GM19240 (cell line): ENCODE data around the gene DNAH9.

ENCODE experiments used
- DNase-seq: peaks from one replicate; pipeline ENCODE4 v3.0.0; 2011; ENCODE audit warnings: low spot score; ENCODE audit not compliant: insufficient read length

DNAH9 gene

DNA sequence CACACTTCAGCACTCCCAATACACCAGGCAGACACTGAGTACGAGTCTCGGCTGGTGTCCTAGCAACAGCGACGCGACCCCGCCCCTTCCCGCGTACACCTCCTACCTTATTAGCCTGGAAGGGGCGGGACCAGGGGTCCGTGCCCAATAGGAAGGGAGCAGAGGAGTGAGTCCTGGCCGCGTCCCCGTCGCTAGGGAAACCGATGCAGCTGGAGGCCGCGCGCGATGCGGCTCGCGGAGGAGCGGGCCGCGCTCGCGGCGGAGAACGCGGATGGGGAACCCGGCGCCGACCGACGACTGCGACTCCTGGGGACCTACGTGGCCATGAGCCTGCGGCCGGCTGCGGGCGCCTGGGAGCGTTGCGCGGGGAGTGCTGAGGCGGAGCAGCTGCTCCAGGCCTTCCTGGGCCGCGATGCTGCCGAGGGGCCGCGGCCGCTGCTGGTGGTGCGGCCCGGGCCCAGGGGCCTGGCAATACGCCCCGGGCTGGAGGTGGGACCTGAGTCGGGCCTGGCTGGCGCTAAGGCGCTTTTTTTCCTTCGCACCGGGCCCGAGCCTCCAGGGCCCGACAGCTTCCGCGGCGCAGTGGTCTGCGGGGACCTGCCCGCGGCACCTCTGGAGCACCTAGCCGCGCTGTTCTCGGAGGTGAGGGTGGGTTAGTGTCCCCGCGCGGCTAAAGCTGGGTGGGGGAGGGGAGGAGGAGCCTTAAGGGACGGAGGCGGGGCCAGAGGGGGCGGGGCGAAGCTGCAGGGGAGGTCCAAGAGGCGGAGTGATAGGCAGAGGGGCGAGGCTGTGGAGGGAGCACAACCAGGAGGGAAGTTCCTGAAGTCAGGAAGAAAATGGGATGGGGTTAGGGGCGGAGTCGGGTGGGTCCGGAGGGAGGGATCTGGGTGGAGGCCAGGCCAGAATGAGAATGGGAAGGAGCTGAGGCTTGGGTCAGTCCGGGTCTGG is at the start of gene DNAH9:
TSS of gene DNAH9 (plus strand) at position 197 of the 948 bp plus-strand sequence. CDS start at position 226, 29 bp downstream.
- DNase-seq, result no peak

- DNase-seq, result no peak
Measured at GRCh38 chr17:11550431-11550830, 47.8 kb upstream of the DNAH9 start.

DNA sequence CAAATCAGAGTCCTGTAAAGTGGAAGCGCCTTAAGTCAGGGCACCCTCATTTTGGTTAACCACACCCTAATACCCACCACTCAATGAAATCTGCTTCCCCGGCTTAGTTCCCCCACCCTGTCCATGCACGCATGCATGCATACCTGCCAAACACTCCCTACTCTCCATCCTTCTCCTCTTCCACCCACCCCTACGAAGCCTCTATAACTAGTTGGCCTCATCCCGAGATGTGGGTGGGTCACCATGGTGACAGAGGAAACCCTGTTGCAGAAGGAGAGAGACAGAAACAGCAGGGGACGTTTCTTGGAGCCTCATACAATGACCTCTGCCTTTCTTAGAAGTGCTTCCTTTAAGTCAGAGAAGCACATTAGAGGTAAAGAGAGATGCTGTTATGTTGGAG is 46.8 kb upstream of the DNAH9 start:
- DNase-seq, result no peak

DNA sequence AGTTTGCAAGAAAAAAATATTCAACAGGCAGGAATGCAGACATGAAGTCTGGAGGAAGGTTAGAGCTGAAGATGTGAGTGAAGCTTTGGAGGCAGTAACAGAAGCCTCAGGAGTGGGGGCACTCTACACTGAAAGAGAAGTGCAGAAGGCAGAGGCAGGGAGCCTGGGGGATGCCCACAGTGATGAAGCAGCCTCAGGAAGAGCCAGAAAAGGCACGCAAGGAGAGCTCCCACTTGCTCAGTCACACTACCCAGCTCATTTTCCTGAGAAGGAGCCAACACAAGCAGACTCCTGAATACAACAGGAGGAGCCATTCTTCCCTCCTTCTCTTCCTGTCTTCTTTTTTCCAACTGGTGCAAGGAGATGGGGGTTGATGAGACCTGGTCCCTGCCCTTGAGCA is 45.1 kb upstream of the DNAH9 start:
- no peak for DNase-seq

- DNase-seq, result no peak
Measured at GRCh38 chr17:11554042-11554441, 44.2 kb upstream of the DNAH9 start.

GRCh38 chr17:11554542-11554941 is 43.7 kb upstream of the DNAH9 start:
- no peak for DNase-seq

GRCh38 chr17:11555530-11555929 is 42.7 kb upstream of the DNAH9 start:
- no peak for DNase-seq

- DNase-seq, result no peak
Measured at GRCh38 chr17:11557727-11558452, 40.4 kb upstream of the DNAH9 start.

DNA sequence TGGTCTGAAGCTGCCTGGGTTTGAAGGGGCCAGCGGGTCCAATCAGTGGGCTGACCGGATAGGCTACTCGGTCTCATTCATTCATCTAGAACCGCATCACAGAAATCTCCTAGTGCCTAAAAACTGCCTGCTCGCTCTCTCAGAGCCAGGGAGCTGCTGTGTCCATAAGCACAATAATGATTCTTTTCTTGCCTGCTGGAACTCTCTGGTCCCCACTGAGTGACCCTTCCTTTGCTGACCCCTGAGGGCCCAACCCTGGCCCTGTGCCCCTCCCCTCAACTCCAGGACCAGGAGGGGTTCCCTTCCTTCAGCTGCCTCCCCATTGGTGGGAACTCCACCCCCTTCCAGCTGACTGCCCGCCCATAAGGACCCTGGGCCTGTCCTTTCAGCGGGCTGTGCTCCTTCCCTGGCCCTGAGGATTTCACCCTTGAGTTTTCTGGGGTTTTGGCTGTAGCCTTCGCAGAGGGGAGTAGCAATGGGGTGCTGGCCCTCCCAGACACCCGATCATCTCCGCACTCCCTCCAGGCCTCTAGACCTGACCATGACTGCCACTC is 39.5 kb upstream of the DNAH9 start:
- no peak for DNase-seq

GRCh38 chr17:11559601-11560000 is 38.7 kb upstream of the DNAH9 start:
- no peak for DNase-seq

GRCh38 chr17:11561281-11561680 is 37.0 kb upstream of the DNAH9 start:
- no peak for DNase-seq

DNA sequence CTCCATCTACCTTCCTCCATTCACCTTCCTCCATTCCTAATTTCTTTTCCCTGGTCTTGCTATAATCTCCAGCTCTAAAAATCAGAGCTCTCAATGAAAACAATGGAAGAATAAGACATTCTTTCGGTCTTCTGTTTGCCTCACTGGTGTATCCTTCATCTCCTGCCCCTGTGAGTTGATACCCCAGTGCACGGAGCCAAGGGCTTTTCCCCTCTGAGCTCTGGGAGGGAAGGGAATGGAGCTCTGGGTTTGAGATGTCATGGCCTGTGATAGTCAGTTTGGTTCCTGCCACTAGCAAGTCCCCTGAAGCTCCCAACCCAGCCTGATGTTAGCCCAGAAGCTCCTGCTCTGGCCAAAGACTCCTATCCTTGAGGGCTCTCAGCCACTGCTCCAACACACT is 36.6 kb upstream of the DNAH9 start:
- no peak for DNase-seq

DNA sequence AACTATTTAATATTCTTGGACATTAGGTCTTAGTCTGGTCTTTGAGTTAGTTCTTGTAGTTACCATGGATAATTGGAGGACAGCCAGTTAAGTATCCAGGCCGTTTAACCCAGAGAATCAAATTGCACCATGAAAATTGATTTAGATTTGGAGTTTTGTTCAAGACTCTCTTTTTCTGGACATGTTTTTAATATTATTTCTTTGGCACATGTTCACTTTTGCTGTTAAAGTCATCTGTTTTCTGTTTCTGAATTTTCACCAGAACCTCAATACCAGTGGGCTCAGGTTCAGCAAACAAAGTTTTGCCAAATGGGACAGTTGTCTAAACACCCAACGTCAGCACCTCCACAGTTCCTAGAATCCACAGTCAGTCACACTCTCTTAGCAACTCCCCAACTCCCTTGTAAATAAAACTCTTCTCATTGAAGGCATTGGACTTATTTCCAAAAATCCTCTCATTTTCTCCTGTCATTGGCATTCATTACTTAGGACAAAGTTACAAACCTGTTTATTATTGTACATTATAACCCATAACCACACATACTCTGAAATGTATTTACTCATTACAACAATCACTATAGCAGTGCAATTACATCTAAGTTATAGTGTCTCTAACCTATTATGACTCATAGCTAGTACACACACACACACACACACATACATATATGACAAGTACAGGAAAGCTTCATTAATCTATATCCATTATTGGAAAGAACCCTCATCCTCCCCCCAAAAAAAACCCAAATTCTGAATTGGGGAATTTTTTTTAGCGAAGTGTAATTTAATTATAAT is 33.5 kb upstream of the DNAH9 start:
- no peak for DNase-seq

DNA sequence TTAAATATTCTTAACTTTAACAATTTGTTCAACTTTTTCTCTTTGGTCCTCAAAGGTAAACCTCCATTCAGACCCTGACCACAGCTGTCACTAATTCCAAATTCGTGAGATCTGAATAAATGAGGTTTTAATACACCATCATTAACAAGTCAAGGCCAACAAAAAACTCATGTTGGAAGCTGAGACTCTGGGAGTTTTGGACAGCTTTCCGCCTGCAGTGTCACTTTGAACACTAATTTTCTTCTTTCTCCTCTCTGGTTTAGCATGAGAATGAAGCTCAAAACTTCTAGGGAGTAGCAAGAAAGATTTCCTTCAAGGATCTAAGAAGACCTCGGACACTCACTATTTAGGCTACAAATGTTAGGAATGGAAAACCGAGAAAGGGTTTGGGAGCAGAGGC is 32.7 kb upstream of the DNAH9 start:
- DNase-seq, result no peak

DNA sequence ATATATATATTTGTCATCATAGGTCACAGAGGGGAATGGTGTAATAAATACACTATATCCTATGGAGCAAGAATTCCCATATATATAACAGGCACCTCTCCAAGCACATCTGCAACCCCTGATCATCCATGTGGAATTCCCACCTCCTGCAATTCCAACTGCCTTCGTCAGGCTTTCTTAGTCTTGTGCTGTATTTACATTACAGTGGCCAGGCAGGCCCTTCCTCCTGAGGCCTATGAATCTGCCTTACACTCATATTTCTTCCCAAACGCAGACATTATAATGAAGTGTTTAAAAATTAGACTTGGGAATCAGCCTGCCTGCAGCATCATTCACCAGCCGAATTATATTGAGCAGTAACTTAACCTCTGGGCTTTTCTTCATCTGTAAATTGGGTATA is 19.3 kb upstream of the DNAH9 start:
- DNase-seq, result no peak

GRCh38 chr17:11580677-11581076 is 17.6 kb upstream of the DNAH9 start:
- DNase-seq, result no peak

GRCh38 chr17:11582217-11582616 is 16.1 kb upstream of the DNAH9 start:
- DNase-seq, result no peak

- no peak for DNase-seq
Measured at GRCh38 chr17:11583306-11583992, 14.8 kb upstream of the DNAH9 start.

DNA sequence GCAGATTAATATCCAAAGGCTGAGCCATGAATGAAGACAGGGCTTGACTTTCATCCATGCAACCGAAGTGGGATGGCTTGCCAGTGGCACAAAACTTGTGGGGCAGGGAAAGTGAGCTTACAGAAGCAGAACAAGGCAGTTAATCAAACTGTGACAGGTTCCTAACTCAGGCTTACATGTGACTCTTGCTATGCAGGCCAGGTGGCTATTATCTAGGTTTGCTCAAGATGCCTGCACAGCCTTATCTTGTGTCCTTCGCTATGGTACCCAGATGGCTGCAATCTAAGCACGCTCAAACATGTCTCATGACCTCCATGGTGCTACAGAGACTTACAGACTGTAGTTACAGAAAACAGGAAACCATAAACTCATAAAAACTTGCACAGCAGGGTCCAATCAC is 8.6 kb upstream of the DNAH9 start:
- no peak for DNase-seq

DNA sequence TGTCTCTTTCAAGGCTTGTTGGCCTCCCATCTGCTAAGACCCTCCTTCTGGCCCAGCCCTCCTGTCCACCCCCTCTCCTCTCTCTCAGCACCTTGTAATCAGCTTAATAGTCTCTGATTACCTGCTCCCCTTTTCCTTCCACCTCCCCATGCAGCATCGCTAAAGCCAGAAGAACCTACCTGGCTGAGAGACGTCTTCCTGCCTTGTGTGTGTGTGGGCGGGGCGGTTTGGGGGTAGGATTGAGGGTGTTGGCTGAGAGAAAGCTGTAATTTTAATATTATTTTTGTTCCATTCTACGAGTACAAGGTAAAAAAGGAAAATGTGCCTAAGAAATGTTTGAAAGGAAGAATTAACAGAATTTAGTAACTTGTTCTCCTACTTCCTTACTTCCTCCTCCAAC is 3.4 kb downstream of the DNAH9 start:
- no peak for DNase-seq

GRCh38 chr17:11608396-11608795 is 10.1 kb downstream of the DNAH9 start:
- DNase-seq, result no peak
